Retina (tissue), 1 donor: ENCODE data around the gene NFKB1.
"Not testable (repeated sequence)": the region's sequence is repeated elsewhere in the genome, so short reads cannot be mapped to it uniquely, and the experiment has no call there.

ENCODE experiments used
- DNase-seq: peaks from one replicate; pipeline ENCODE4 v3.0.0-alpha.2; 2016

The NFKB1 gene

GRCh38 chr4:102500696-102501446, at the start of gene NFKB1:
Gene NFKB1, plus strand, starts transcription at chr4:102501359. Its CDS starts 24,160 bp downstream, at chr4:102525519.
- peak; percentile 86 for DNase-seq

GRCh38 chr4:102452854-102453253, 48.3 kb upstream of the NFKB1 start:
- DNase-seq, result no peak

- DNase-seq, result no peak
Observed at GRCh38 chr4:102453827-102454226, 47.3 kb upstream of the NFKB1 start.

- no peak for DNase-seq
Observed at GRCh38 chr4:102454268-102454667, 46.9 kb upstream of the NFKB1 start.

GRCh38 chr4:102454981-102455685, 46.0 kb upstream of the NFKB1 start:
- no peak for DNase-seq

GRCh38 chr4:102455750-102456149, 45.4 kb upstream of the NFKB1 start:
- no peak for DNase-seq

- DNase-seq, result no peak
Observed at GRCh38 chr4:102466298-102466697, 34.9 kb upstream of the NFKB1 start.

GRCh38 chr4:102469806-102470205, 31.4 kb upstream of the NFKB1 start:
- DNase-seq, result no peak

GRCh38 chr4:102472441-102473013, 28.6 kb upstream of the NFKB1 start:
- no peak for DNase-seq

GRCh38 chr4:102473476-102473875, 27.7 kb upstream of the NFKB1 start:
- DNase-seq, result no peak

GRCh38 chr4:102474736-102475504, 26.2 kb upstream of the NFKB1 start:
- no peak for DNase-seq

- DNase-seq, result no peak
Observed at GRCh38 chr4:102477657-102478056, 23.5 kb upstream of the NFKB1 start.

- no peak for DNase-seq
Observed at GRCh38 chr4:102478186-102478585, 23.0 kb upstream of the NFKB1 start.

- DNase-seq, result not testable (repeated sequence)
Observed at GRCh38 chr4:102479832-102480231, 21.3 kb upstream of the NFKB1 start.

- no peak for DNase-seq
Observed at GRCh38 chr4:102483120-102483519, 18.0 kb upstream of the NFKB1 start.

GRCh38 chr4:102483990-102484692, 17.0 kb upstream of the NFKB1 start:
- not testable (repeated sequence) for DNase-seq

- DNase-seq, result no peak
Observed at GRCh38 chr4:102492531-102493241, 8.5 kb upstream of the NFKB1 start.

- DNase-seq, result no peak
Observed at GRCh38 chr4:102493257-102493656, 7.9 kb upstream of the NFKB1 start.

- no peak for DNase-seq
Observed at GRCh38 chr4:102493794-102494193, 7.4 kb upstream of the NFKB1 start.

- DNase-seq, result no peak
Observed at GRCh38 chr4:102494603-102495002, 6.6 kb upstream of the NFKB1 start.

- no peak for DNase-seq
Observed at GRCh38 chr4:102497986-102498385, 3.2 kb upstream of the NFKB1 start.

- DNase-seq, result no peak
Observed at GRCh38 chr4:102500352-102500695, 835 bp upstream of the NFKB1 start.
